ENCODE measurements around the gene ACAA2. TPM values are rescaled to one million over a fixed set of nuclear protein-coding genes. Genes with fewer than 3 reads are reported as not detected.

The ACAA2 gene
- total and polyA plus RNA-seq, 2 experiments from 2014 or later = 91.1 to 126 TPM

GRCh38 chr18:49853011-49853410, 39.7 kb upstream of the ACAA2 start:
- Histone ChIP-seq H3K4me1 (ENCODE audit: insufficient read depth) (peaks cover under 1% of the 10 kb centered on the region; the same call in 1 of the 2 replicates), H3F3A (replicated peaks; ENCODE audit: low read depth) (no peaks in the 10 kb centered on the region), H4K20me1 (replicated peaks; ENCODE audit: insufficient read depth) (no peaks in the 10 kb centered on the region), H3K27me3 (ENCODE audit: insufficient read depth) (no peaks in the 10 kb centered on the region), H3K4me2 (no peak overlapping the region), H3K79me2 (replicated peaks; ENCODE audit: insufficient read depth) (no peaks in the 10 kb centered on the region), H3K4me3 (no peak overlapping the region), H3K9me2 (ENCODE audit: insufficient read depth) (no peaks in the 10 kb centered on the region), H3K36me3 (ENCODE audit: insufficient read depth) (no peaks in the 10 kb centered on the region), H3K27ac (ENCODE audit: low read depth) (no peak overlapping the region), H2AFZ (no peak overlapping the region)
- peaks cover 9% of the 10 kb centered on the region; the same call in 2 of the 3 replicates for H3K4me1 Mint-ChIP-seq
- DNase-seq (ENCODE audit: low spot score) (no peak), ATAC-seq (no peak)
- H3K27ac Mint-ChIP-seq = no peak overlapping the region
- H3K9me3 Mint-ChIP-seq = no peaks in the 10 kb centered on the region
- no peaks in the 10 kb centered on the region; the same call in 2 of the 3 replicates for H3K36me3 Mint-ChIP-seq (ENCODE audit: low read depth)
- H3K4me3 Mint-ChIP-seq = no peak overlapping the region
- peaks cover 6% of the 10 kb centered on the region for H3K27me3 Mint-ChIP-seq (ENCODE audit: insufficient read depth, low read depth, poor library complexity)
- TF ChIP-seq, protein P1, sequence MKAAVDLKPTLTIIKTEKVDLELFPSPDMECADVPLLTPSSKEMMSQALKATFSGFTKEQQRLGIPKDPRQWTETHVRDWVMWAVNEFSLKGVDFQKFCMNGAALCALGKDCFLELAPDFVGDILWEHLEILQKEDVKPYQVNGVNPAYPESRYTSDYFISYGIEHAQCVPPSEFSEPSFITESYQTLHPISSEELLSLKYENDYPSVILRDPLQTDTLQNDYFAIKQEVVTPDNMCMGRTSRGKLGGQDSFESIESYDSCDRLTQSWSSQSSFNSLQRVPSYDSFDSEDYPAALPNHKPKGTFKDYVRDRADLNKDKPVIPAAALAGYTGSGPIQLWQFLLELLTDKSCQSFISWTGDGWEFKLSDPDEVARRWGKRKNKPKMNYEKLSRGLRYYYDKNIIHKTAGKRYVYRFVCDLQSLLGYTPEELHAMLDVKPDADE (IDR thresholded peaks at IDR 0.05) = no peak
- TF ChIP-seq, protein P2, sequence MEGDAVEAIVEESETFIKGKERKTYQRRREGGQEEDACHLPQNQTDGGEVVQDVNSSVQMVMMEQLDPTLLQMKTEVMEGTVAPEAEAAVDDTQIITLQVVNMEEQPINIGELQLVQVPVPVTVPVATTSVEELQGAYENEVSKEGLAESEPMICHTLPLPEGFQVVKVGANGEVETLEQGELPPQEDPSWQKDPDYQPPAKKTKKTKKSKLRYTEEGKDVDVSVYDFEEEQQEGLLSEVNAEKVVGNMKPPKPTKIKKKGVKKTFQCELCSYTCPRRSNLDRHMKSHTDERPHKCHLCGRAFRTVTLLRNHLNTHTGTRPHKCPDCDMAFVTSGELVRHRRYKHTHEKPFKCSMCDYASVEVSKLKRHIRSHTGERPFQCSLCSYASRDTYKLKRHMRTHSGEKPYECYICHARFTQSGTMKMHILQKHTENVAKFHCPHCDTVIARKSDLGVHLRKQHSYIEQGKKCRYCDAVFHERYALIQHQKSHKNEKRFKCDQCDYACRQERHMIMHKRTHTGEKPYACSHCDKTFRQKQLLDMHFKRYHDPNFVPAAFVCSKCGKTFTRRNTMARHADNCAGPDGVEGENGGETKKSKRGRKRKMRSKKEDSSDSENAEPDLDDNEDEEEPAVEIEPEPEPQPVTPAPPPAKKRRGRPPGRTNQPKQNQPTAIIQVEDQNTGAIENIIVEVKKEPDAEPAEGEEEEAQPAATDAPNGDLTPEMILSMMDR (conservative IDR thresholded peaks at IDR 0.05; ENCODE audit: low read depth in 2 of 2) = no peak
- no peak for TF ChIP-seq EZH2phosphoT487 (IDR thresholded peaks at IDR 0.05; ENCODE audit: unreplicated experiment)
- TF ChIP-seq NANOG (IDR thresholded peaks at IDR 0.05; ENCODE audit: borderline replicate concordance) = no peak
- no peak for TF ChIP-seq ZNF331 (CRISPR knock-in tag; IDR thresholded peaks at IDR 0.05; ENCODE audit: low read depth)

- H3K27ac Mint-ChIP-seq = no peak overlapping the region; the same call in 1 of the 2 replicates
- DNase-seq (ENCODE audit: low spot score) (no peak), ATAC-seq (no peak)
- no peak overlapping the region for H3K4me3 Mint-ChIP-seq
- Histone ChIP-seq H3K79me2 (replicated peaks; ENCODE audit: insufficient read depth) (no peaks in the 10 kb centered on the region), H3K9me2 (ENCODE audit: insufficient read depth) (no peaks in the 10 kb centered on the region), H3K4me2 (no peak overlapping the region), H3K4me1 (ENCODE audit: insufficient read depth) (no peaks in the 10 kb centered on the region), H4K20me1 (replicated peaks; ENCODE audit: insufficient read depth) (no peaks in the 10 kb centered on the region), H3K4me3 (no peak overlapping the region), H3K36me3 (ENCODE audit: insufficient read depth) (no peaks in the 10 kb centered on the region), H3F3A (replicated peaks; ENCODE audit: low read depth) (no peaks in the 10 kb centered on the region), H3K27me3 (ENCODE audit: insufficient read depth) (no peaks in the 10 kb centered on the region), H3K27ac (ENCODE audit: low read depth) (no peak overlapping the region), H2AFZ (no peak overlapping the region)
- H3K9me3 Mint-ChIP-seq = no peaks in the 10 kb centered on the region
- peaks cover 8% of the 10 kb centered on the region for H3K27me3 Mint-ChIP-seq (ENCODE audit: insufficient read depth, low read depth, poor library complexity)
- peaks cover 13% of the 10 kb centered on the region for H3K4me1 Mint-ChIP-seq
- no peaks in the 10 kb centered on the region; the same call in 2 of the 3 replicates for H3K36me3 Mint-ChIP-seq (ENCODE audit: low read depth)
- TF ChIP-seq EZH2 (IDR thresholded peaks at IDR 0.05; ENCODE audit: low read depth, unreplicated experiment) = no peak
- no peak for TF ChIP-seq STAT1 (IDR thresholded peaks at IDR 0.05; ENCODE audit: unreplicated experiment)
- TF ChIP-seq ZNF114 (CRISPR knock-in tag; IDR thresholded peaks at IDR 0.05) = no peak
- TF ChIP-seq, protein P1 (IDR thresholded peaks at IDR 0.05) = no peak
- no peak for TF ChIP-seq REST (IDR thresholded peaks at IDR 0.05; ENCODE audit: unreplicated experiment)
- TF ChIP-seq CREB1 (CRISPR knock-in tag; IDR thresholded peaks at IDR 0.05; ENCODE audit: low read depth) = no peak
- TF ChIP-seq JUNB (IDR thresholded peaks at IDR 0.05; ENCODE audit: unreplicated experiment) = no peak
Measured at GRCh38 chr18:49851624-49852023, 38.3 kb upstream of the ACAA2 start.

All from GM23338 (cell line).